A204.1 (cell line): ENCODE measurements around the gene BSND.

Experiments
- FAIRE-seq: peaks from 2 replicates; lab custom pipeline; 2012; peaks lifted over from hg19 to GRCh38; lab: Jason Lieb, UNC

BSND gene

GRCh38 chr1:54976747-54977146, 22.0 kb upstream of the BSND start:
- no peak for FAIRE-seq

GRCh38 chr1:54977533-54978297, 21.0 kb upstream of the BSND start:
- no peak for FAIRE-seq

DNA sequence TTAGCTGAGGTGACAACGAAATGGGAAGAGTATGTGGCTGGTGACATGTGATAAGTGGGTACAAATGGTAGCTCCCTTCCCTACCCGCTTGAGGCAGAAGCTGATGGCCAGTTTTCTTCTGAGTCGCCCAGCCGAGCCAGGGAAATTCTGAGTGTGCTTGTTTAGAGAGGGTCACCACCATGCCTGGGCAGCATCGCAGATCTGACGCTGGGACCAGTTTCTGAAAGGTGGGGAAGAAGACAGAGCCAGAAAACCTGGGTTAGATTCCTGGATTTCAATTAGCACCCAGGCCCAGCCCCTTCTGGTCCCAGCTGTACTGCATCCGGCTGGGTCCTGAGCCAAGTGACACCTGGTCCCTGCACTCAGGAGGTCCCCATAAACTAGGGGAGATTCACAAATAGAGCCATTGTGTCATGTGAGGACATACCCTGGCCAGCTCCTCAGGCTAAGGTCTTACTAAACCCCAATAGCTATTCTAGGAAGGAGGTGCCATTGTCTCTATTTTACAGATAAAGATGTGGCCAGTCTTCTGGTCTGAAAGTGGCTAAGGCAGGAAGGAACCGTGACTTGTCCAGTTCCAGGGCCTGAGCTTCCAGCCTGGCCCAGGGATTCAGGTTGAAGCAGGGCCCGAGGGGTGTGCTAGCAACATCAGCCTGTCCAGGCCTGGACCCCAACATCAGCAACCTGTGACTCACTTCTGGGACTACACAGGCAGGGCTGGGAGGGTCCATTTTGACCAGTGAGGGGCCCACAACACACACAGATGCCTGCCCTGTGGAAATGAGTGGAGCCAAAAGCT, 20.0 kb upstream of the BSND start:
- FAIRE-seq: no peak

GRCh38 chr1:54979327-54979891, 19.3 kb upstream of the BSND start:
- FAIRE-seq: no peak

- FAIRE-seq: no peak
These were observed 18.6 kb upstream of the BSND start for GRCh38 chr1:54980046-54980527.

GRCh38 chr1:54980528-54981241, 18.0 kb upstream of the BSND start, which contains the start of gene TMEM61:
Gene TMEM61, plus strand, starts transcription at chr1:54980628. Its CDS starts 438 bp downstream, at chr1:54981066.
- no peak for FAIRE-seq

DNA sequence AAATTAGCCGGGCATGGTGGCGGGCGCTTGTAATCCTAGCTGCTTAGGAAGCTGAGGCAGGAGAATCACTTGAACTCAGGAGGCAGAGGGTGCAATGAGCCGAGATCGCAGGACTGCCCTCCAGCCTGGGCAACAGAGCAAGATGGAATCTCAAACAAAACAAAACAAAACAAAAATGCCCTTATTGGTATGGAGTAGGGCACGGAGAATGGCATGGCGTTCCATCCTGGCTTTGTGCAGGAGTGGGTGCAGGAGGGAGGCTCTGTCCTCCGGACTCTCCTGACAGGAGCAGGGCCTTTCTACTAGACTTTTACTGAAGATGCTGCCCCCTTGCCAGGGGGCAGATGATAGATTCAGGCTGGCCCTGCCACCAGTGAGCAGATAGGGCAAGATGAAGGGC, 17.3 kb upstream of the BSND start:
- no peak for FAIRE-seq

- FAIRE-seq: no peak
These were observed 16.0 kb upstream of the BSND start for GRCh38 chr1:54982739-54983138.

DNA sequence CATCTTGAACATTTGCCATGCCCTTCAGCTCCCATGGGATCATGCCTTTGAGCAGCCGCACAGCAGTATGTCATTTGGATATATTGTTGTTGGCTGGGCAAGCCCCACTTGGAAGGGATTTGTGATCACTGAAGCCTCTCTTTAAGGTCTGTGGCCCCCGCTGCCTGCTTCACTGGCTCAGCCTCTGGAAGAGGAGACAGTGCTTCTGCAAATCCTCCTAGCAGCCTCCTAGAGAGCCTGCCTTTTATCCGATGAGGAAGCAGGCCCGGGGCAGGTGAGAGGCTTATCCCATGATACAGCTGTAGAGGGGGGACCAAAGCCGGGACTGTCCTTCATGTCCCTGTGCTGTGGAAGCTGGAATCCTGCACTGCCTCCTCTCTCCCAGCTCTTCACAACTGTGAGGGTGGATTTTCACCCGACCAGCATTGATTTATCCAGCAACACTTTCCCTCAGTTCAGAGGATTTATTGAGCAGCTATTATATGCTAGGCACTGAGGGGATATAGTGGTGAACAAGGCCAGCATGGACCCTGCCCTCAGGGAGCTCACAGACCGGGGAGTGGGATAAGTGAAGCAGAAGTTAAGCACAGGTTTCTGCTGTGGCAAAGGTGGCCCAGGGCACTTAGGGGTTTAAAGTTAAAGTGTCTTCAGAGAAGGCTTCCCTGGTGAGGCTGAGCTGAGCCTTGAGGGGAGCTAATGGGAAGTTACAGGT, 14.4 kb upstream of the BSND start:
- FAIRE-seq: no peak

GRCh38 chr1:54985556-54985955, 13.2 kb upstream of the BSND start:
- no peak for FAIRE-seq

DNA sequence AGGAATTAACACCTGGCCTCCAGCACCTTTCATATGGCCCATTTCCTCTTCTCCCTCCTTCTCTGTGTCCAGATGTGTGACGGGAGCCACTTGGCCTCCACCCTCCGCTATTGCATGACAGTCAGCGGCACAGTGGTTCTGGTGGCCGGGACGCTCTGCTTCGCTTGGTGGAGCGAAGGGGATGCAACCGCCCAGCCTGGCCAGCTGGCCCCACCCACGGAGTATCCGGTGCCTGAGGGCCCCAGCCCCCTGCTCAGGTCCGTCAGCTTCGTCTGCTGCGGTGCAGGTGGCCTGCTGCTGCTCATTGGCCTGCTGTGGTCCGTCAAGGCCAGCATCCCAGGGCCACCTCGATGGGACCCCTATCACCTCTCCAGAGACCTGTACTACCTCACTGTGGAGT, 12.7 kb upstream of the BSND start:
- FAIRE-seq: no peak

- FAIRE-seq: no peak
These were observed 12.2 kb upstream of the BSND start for GRCh38 chr1:54986533-54986932.

DNA sequence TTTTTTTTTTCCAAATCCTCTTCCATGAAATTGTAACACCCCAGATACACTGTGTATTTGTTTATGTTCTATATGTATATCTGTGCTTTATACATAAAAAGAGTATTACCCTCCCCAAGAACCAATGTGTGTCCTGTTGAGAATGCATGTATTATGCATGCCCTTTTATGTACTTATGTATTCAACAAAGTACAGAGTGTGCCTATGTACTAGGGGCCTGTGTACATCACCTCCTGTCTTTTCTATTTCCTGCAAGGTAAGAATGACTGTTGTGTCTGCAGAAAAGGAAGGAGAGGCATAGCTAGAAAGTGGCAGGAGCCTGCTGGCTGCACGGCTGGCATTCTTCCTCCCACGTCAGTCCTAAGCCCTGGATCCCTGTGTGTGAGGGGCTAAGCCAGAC, 11.3 kb upstream of the BSND start:
- no peak for FAIRE-seq

DNA sequence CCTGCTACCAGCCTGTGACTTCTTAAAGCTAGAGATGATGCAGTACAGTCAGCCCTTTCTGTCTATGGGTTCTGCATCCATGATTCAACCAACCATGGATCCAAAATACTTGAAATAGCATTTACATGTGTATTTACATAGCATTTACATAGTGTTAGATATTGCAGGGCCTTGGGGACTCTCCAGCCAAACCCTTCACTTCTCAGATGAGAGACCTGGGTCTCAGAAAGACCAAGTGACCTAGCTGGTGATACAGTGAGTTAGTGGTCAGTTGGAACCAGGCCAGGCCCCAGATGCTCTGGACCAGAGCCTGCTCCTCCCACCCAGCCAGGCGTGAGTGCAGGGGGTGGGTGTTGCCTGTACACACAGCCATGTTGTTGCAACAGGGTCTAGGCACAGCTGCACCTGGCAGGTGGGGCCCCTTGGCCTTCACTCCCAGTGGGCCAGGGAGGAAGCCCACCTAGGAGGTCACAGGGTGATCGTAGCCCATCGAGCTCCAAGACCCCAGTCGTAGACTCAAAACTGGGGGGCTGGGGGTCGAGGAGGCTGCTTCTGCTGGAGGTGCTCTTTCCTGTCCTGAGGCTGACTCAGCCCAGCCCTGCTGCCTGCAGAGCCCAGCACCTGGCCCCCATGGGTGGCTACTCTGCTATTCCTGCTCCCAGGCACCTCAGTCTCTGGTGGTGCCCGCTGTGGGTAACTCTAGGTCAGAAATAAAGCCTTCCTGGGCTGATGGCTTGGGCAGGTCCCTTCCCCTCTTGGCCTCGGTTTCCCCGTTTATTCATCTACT, 10.6 kb upstream of the BSND start:
- no peak for FAIRE-seq

DNA sequence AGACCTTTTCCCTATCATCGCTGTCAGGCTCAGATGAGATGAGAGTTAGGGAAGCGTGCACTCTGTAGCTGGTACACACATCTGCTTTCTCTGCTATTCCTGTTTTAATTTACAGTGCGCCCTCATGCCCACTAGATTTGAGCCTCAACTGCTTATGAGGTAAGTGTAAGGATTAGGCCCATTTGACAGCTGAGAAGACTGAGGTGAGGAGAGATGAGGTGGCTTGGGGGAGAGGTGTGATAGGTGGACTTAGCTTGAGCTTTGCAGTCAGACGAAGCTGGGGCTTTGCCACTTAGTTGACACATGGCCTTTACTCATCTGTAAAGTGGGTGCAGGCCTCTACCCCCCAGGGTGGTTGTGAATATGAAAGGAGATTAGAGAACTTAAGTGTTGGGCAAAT, 9.8 kb upstream of the BSND start:
- no peak for FAIRE-seq

- no peak for FAIRE-seq
These were observed 9.3 kb upstream of the BSND start for GRCh38 chr1:54989473-54989872.

DNA sequence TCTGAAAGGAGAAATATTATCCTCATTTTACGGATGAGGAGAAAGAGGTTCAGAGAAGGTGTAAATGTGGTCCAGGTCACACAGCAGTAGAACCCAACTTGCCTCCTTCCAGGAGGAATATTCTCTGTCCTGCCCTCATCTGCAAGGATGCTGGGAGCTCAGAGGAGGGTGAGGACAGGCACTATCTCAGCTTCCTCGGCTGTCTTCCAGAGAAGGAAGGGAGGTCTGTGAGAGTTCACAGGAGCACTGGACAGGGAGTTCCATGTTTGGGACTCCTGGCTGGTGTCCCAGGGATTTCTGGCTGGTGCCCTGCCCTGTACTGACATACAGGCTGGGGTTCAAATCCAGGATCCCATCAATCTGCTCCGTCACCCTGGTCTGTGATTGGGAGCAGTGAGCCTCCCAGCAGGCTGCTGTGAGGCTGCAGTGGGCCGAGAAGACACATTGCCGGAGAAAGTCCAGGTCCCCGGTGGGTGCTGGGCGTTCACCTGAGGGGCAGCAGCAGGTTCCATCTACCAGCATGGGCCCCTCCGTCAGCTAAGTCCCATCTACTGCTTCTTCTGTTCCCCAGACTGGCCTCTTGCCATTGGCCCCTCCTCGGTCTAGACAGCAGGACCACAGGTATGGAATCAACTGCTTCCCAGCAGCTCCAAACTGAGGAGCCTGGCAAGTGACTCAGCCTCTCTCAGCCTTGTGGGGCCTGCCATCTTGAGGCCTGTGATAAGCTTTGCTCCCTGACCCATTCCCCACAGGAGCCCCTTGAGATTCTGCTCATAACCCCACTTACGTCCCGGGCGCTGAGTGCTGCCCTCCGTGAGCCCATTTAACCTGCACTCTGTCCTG, 8.5 kb upstream of the BSND start:
- no peak for FAIRE-seq

GRCh38 chr1:54990916-54991315, 7.8 kb upstream of the BSND start:
- no peak for FAIRE-seq

GRCh38 chr1:54991939-54992338, 6.8 kb upstream of the BSND start:
- FAIRE-seq: no peak

DNA sequence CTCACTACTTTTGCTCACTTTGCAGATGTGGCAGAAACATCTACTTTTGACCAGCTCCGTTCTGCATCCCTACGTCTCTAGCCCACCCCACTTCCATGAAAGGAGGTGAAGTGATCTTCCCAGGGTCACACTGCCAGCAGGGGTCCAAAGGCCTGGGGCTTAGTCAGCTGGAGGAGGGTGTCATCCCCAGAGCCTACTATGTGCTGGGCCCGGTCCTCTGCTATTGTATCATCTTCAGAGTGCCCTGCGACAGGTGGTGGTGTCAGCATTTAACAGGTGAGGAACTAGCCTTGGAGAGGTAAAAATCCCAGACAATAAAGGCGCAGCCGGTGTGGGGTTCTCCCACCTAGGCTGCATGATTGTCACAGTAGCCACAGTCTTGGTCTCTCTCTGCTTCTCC, 5.6 kb upstream of the BSND start:
- no peak for FAIRE-seq
